ENCODE results near the gene PLEK.
"Not testable (repeated sequence)": the region's sequence is repeated elsewhere in the genome, so short reads cannot be mapped to it uniquely, and the experiment has no call there.

Gene PLEK

GRCh38 chr2:68345129-68345875, 19.8 kb upstream of the PLEK start:
- CTCF ChIA-PET = interaction anchor here (0.9 kb wide), 1 partner anchor 96 kb away, joined by 3 read pairs; no protein-coding TSS in a partner anchor

GRCh38 chr2:68349091-68349490, 16.0 kb upstream of the PLEK start:
- POLR2A ChIA-PET; DNase-seq (ENCODE audit: low read depth, low spot score); H3K4me3 ChIP-seq (ENCODE audit: low read depth, low read length); CTCF ChIA-PET: not testable (repeated sequence)

More at GRCh38 chr2:68345129-68345875, 19.8 kb upstream of the PLEK start:
- no peak for TF ChIP-seq CTCF (IDR thresholded peaks at IDR 0.05; ENCODE audit: insufficient read depth, low read length, missing control alignments)
- H3K4me3 ChIP-seq (ENCODE audit: low read depth, low read length) = no peak overlapping the region
- POLR2A ChIA-PET = no interaction called here
- no peak for DNase-seq (ENCODE audit: low read depth, low spot score)

- CTCF ChIA-PET = interaction anchor here (1.4 kb wide), 1 partner anchor 70 kb away, joined by 3 read pairs; no protein-coding TSS in a partner anchor
- no peak overlapping the region for H3K4me3 ChIP-seq (ENCODE audit: low read depth, low read length)
- POLR2A ChIA-PET = no interaction called here
- no peak for DNase-seq (ENCODE audit: low read depth, low spot score)
- TF ChIP-seq CTCF (IDR thresholded peaks at IDR 0.05; ENCODE audit: insufficient read depth, low read length, missing control alignments) = no peak
These were observed 13.1 kb upstream of the PLEK start for GRCh38 chr2:68351997-68352396.

DNA sequence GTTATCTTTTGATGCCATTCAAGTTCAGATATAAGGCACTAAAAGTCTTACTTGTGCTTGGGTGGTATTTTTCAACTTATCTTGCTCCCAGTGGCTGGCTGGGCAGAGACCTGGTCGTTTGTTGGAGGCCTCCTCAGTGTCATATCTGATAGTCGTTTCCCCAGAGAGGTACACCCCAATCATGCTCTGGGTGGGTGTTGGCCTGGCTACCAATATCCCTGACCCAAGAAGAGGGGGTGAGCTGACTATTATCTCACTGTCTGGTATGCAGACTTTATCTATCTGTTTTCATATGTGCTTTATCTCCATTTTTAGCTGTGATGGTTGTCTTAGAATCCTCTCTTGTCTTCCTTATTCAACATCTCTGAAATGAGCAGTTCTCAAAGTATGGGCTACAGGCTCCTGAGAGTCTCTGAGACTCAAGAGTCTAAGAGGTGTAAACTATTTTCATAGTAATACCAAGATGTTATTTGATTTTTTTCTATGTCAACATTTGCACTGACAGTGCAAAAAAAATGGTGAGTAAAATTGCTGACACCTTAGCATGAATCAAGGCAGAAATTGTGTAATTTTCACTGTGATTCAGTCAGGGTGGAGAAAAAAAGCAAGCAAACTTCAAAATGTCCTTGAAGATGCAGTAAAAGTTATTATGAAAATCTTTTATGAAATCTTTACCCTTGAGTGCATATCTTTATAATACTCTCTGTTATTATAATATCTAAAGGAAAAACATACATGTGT, 12.3 kb upstream of the PLEK start:
- ChIA-PET POLR2A (no interaction called here), CTCF (no interaction called here)
- TF ChIP-seq CTCF (IDR thresholded peaks at IDR 0.05; ENCODE audit: insufficient read depth, low read length, missing control alignments) = no peak

DNA sequence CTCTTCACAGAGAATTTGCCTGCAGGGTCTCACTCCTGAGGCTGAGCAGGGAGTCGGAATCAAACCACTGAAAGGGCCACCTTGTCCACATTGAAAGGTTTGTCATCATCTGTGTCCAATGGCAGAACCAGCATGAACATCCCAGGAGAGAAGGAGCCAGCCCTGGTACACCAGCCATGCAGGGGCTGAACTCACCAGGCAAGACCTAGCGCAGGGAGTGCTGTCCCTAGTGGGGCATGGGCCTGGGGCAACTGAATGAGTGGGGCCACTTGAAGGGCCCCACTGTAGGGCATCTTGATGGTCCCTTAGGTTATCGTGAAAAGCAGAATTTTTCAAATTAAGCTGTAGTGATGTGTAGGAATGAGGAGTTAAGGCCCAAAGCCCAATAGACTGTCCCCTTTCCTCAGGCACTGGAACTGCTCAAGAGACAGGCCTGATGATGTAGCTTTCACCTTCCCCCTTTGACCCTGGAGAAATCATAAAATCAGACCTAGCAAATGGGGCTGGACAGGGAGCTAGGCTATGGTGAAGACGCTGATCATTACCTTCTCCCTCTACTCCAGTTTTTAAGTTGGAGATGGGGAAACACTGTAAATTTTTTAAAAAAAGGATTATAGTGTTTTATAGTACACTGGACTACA, 8.4 kb upstream of the PLEK start:
- DNase-seq (ENCODE audit: low read depth, low spot score) = no peak
- H3K4me3 ChIP-seq (ENCODE audit: low read depth, low read length) = no peak overlapping the region
- ChIA-PET CTCF (interaction anchor here (1.1 to 3.3 kb wide), 7 partner anchors 9 to 86 kb away, joined by 3 to 23 read pairs (median 4); partner anchors contain the start of genes CNRIP1 and PLEK), POLR2A (no interaction called here)
- TF ChIP-seq CTCF (IDR thresholded peaks at IDR 0.05; ENCODE audit: insufficient read depth, low read length, missing control alignments) = no peak

More for the DNA sequence above, 12.3 kb upstream of the PLEK start:
- DNase-seq (ENCODE audit: low read depth, low spot score) = no peak
- no peak overlapping the region for H3K4me3 ChIP-seq (ENCODE audit: low read depth, low read length)

- TF ChIP-seq CTCF (IDR thresholded peaks at IDR 0.05; ENCODE audit: insufficient read depth, low read length, missing control alignments) = peak; percentile 60
- CTCF ChIA-PET = interaction anchor here (0.7 to 3.3 kb wide), 13 partner anchors 8 to 241 kb away, joined by 3 to 23 read pairs (median 4); partner anchors contain the start of genes CNRIP1 and PLEK
- no peak for DNase-seq (ENCODE audit: low read depth, low spot score)
- H3K4me3 ChIP-seq (ENCODE audit: low read depth, low read length) = no peak overlapping the region
- POLR2A ChIA-PET = no interaction called here
These were observed 7.3 kb upstream of the PLEK start for GRCh38 chr2:68357605-68358337.
